HEK293T (cell line): ENCODE results near the gene MIPOL1.

Source experiments
- HDGF ChIP-seq: fragments of 450-650 bp; IDR thresholded peaks from 2 replicates; pipeline ENCODE4 v1.6.1; 2017; ENCODE audit warnings: antibody characterized with exemption, borderline replicate concordance
- NFRKB ChIP-seq: fragments of 450-650 bp; IDR thresholded peaks from 2 replicates; pipeline ENCODE4 v1.6.1; 2016; ENCODE audit warnings: mild to moderate bottlenecking, moderate library complexity
- SP1 ChIP-seq: fragments of 450-650 bp; IDR thresholded peaks from 2 replicates; pipeline ENCODE4 v1.6.1; 2017

- no peak for TF ChIP-seq HDGF
- TF ChIP-seq NFRKB = no peak
- TF ChIP-seq SP1 = no peak
These were observed 310.8 kb downstream of the MIPOL1 start for GRCh38 chr14:37508503-37508902.
